ENCODE results near the gene TBC1D22A. TPM values are rescaled to one million over a fixed set of nuclear protein-coding genes. Genes with fewer than 3 reads are reported as not detected.

TBC1D22A gene
- total and polyA plus RNA-seq, 10 of the 15 experiments (the other 5 are each of a cell fraction or from before 2014, with no cell fraction given), result 0.63 to 44.7 (median 27.4) TPM

GRCh38 chr22:47034905-47035419, 272.5 kb downstream of the TBC1D22A start (continued):
- TF ChIP-seq CUX1 (IDR thresholded peaks at IDR 0.05; ENCODE audit: insufficient replicate concordance, low read depth, low read length), result no peak

- ChIA-PET RAD21 (ENCODE audit: unreplicated experiment) (no interaction called here), CTCF (no interaction called here), POLR2A (no interaction called here), SMC1A (ENCODE audit: uncharacterized antibody, unreplicated experiment) (no interaction called here)
- no peak overlapping the region for H3K4me2 ChIP-seq (ENCODE audit: control insufficient read depth, insufficient read depth)
- peaks cover 8 to 11% of the 10 kb centered on the region in 2 experiments; a peak in 3 of 4 replicates for H3K36me3 ChIP-seq (ENCODE audit: control insufficient read depth in 2 of 2, insufficient read depth in 2 of 2, low read length in 1 of 2)
- H4K20me1 ChIP-seq (ENCODE audit: control insufficient read depth, insufficient read depth), result no peaks in the 10 kb centered on the region
- H3K4me3 ChIP-seq, result no peak overlapping the region
- no peak overlapping the region for H3K9ac ChIP-seq (ENCODE audit: control insufficient read depth, insufficient read depth, low read length)
- BruUV-seq (replicated peaks), result no TSS peak
- ATAC-seq (no peak), FAIRE-seq (no peak), DNase-seq (ENCODE audit: low read depth, low spot score) (no peak)
- intact Hi-C loops (cut with micrococcal nuclease; ENCODE audit: unreplicated experiment), result no loop called here
- no peaks in the 10 kb centered on the region for H3K9me3 ChIP-seq (replicated peaks; ENCODE audit: control insufficient read depth, insufficient read depth, low read length)
- H3K4me1 ChIP-seq (ENCODE audit: control insufficient read depth, insufficient read depth, low read length), result no peaks in the 10 kb centered on the region
- WGBS (ENCODE audit: insufficient coverage, insufficient replicate concordance, low lambda C conversion rate, missing lambda C conversion rate), result 86% methylated on average over 10 of the region's 11 CpGs
- no peak overlapping the region for H2AFZ ChIP-seq (ENCODE audit: control insufficient read depth, low read depth, low read length)
- H3K27ac ChIP-seq (ENCODE audit: control insufficient read depth, insufficient read depth), result no peak overlapping the region
- H3K79me2 ChIP-seq (ENCODE audit: control insufficient read depth, insufficient read depth, low read length), result no peaks in the 10 kb centered on the region
- in situ Hi-C loops (cut with MboI), result no loop called here
- no peaks in the 10 kb centered on the region for H3K27me3 ChIP-seq (replicated peaks in 1 of 2; ENCODE audit: control insufficient read depth in 2 of 2, insufficient read depth in 2 of 2, low read length in 1 of 2)
- TF ChIP-seq DPF2 (IDR thresholded peaks at IDR 0.05), result no peak
- no peak for TF ChIP-seq STAT1 (conservative IDR thresholded peaks at IDR 0.05)
- no peak for TF ChIP-seq SUPT20H (IDR thresholded peaks at IDR 0.05; ENCODE audit: borderline replicate concordance, control insufficient read depth, low read depth, low read length)
- no peak for TF ChIP-seq NR2F1 (conservative IDR thresholded peaks at IDR 0.05)
- TF ChIP-seq MXI1 (IDR thresholded peaks at IDR 0.05; ENCODE audit: low read depth, low read length), result no peak
- no peak for TF ChIP-seq RAD51 (IDR thresholded peaks at IDR 0.05)
- no peak for TF ChIP-seq GABPA (IDR thresholded peaks at IDR 0.05; ENCODE audit: low read depth)
- no peak for TF ChIP-seq JUND (IDR thresholded peaks at IDR 0.05; ENCODE audit: low read depth, low read length)
- TF ChIP-seq FOXM1 (IDR thresholded peaks at IDR 0.05; ENCODE audit: low read depth, low read length), result no peak
- TF ChIP-seq RELA (IDR thresholded peaks at IDR 0.05; ENCODE audit: borderline replicate concordance, partially characterized antibody), result no peak
- no peak for TF ChIP-seq IRF3 (IDR thresholded peaks at IDR 0.05)
- no peak for TF ChIP-seq E2F8 (IDR thresholded peaks at IDR 0.05; ENCODE audit: low read depth, partially characterized antibody)
Measured at GRCh38 chr22:47035425-47035881, 273.0 kb downstream of the TBC1D22A start.

All from GM12878 (cell line).